ENCODE measurements around the gene GAD2.

Gene GAD2

DNA sequence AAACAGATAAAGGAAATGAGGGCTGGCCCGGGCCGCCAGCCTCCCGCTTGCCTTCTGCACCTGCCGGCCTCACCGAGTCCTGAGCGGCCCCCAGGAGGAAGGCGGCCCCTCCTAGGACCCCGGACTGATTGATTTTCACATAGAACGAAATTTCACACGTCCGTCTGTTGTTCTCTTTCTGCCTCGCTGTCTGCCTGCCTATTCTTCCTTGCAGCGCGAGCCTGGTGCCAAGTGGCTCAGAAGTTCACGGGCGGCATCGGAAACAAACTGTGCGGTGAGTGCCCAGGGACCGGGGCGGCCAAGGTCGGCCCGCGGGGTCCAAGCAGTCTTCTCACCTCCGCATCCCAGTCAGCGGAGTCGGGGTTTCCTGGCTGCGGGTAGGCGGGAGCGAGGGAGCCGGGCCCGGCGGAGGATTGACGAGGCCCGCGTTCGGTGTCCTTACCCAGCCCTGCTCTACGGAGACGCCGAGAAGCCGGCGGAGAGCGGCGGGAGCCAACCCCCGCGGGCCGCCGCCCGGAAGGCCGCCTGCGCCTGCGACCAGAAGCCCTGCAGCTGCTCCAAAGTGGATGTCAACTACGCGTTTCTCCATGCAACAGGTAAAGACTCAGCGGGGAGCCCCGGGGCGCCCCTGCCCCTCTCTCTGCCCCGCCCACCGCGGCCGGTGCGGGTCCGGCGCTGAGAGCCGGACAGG, 967 bp downstream of the GAD2 start:
- Histone ChIP-seq H3K4me3 (ENCODE audit: low read depth, low read length) (no peak overlapping the region), H3K27me3 (ENCODE audit: insufficient read depth, low read depth, severe bottlenecking) (no peaks in the 10 kb centered on the region), H3K36me3 (no peaks in the 10 kb centered on the region), H3K9me3 (ENCODE audit: severe bottlenecking) (no peaks in the 10 kb centered on the region), H3K27ac (no peak overlapping the region)
- no peak for DNase-seq
- TF ChIP-seq, protein P1, sequence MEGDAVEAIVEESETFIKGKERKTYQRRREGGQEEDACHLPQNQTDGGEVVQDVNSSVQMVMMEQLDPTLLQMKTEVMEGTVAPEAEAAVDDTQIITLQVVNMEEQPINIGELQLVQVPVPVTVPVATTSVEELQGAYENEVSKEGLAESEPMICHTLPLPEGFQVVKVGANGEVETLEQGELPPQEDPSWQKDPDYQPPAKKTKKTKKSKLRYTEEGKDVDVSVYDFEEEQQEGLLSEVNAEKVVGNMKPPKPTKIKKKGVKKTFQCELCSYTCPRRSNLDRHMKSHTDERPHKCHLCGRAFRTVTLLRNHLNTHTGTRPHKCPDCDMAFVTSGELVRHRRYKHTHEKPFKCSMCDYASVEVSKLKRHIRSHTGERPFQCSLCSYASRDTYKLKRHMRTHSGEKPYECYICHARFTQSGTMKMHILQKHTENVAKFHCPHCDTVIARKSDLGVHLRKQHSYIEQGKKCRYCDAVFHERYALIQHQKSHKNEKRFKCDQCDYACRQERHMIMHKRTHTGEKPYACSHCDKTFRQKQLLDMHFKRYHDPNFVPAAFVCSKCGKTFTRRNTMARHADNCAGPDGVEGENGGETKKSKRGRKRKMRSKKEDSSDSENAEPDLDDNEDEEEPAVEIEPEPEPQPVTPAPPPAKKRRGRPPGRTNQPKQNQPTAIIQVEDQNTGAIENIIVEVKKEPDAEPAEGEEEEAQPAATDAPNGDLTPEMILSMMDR (IDR thresholded peaks at IDR 0.05; ENCODE audit: low read depth, low read length) = no peak

DNA sequence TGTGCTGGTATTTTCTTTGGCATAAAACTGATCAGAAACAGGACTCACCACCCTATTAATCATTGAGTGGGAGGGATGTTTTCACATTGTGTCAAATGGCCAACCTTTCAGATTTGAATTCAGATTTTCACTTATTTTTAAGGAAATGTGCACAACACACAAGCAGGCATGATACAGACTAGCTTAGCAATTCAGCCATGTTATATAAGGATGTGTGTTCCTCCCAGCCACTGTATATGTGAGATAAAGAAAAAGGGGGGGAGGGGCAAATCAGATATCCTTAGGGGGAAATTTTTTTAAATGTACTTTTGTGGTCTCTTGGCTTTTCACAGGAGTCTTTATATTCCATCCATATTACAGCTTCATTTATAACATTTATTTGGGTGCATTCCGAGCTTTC, 3.1 kb downstream of the GAD2 start:
- TF ChIP-seq, protein P1 (IDR thresholded peaks at IDR 0.05; ENCODE audit: low read depth, low read length) = no peak
- no peaks in the 10 kb centered on the region for H3K27me3 ChIP-seq (ENCODE audit: insufficient read depth, low read depth, severe bottlenecking)

DNA sequence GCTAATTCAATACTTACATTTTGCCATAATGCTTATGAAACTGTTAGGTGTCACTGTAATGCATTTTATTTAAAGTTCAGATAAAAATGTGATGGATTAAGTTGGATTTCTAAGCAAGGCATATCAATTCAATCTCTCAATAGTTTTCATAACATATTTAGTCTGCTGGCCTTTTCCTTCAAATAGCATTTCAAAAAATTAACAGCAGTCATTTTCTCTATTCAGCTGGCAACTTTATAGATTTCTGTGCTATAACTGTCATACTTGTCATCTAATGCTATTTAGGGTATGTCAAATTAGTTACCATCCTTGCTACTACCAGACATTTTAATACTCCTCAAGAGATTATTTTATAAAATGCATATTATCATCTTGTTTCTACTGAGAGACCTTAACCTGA, 4.3 kb downstream of the GAD2 start:
- no peak overlapping the region for H3K27ac ChIP-seq
- H3K36me3 ChIP-seq = no peaks in the 10 kb centered on the region
- no peaks in the 10 kb centered on the region for H3K9me3 ChIP-seq (ENCODE audit: severe bottlenecking)
- TF ChIP-seq, protein P1 (IDR thresholded peaks at IDR 0.05; ENCODE audit: low read depth, low read length) = no peak
- DNase-seq = no peak
- no peak overlapping the region for H3K4me3 ChIP-seq (ENCODE audit: low read depth, low read length)
- no peaks in the 10 kb centered on the region for H3K27me3 ChIP-seq (ENCODE audit: insufficient read depth, low read depth, severe bottlenecking)

More for the DNA sequence above, 3.1 kb downstream of the GAD2 start:
- H3K9me3 ChIP-seq (ENCODE audit: severe bottlenecking) = no peaks in the 10 kb centered on the region
- H3K36me3 ChIP-seq = no peaks in the 10 kb centered on the region
- no peak overlapping the region for H3K4me3 ChIP-seq (ENCODE audit: low read depth, low read length)
- H3K27ac ChIP-seq = no peak overlapping the region
- DNase-seq = no peak

DNA sequence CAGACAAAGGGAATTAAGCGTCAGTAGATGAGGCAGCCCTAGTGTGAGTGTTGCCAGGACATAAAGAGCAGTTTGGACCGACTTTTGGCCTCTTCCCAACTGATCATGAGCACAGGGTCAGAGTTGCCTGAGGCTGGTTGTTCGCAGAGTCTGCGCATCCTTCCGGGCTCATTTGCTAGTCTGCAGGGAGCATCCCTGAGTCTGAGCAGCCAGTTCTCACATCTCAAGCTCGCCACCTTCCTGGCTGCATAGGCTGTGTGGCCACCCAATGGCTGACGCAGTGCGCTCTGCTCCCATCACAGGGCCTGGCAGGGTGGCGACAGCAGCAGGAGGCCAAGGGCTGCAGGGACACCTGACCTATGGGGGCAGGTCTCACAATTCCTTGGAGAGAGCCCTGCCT, 5.0 kb downstream of the GAD2 start:
- no peak overlapping the region for H3K4me3 ChIP-seq (ENCODE audit: low read depth, low read length)
- H3K27ac ChIP-seq = no peak overlapping the region
- DNase-seq = no peak
- H3K9me3 ChIP-seq (ENCODE audit: severe bottlenecking) = no peaks in the 10 kb centered on the region
- H3K36me3 ChIP-seq = no peaks in the 10 kb centered on the region
- no peaks in the 10 kb centered on the region for H3K27me3 ChIP-seq (ENCODE audit: insufficient read depth, low read depth, severe bottlenecking)
- TF ChIP-seq, protein P1 (IDR thresholded peaks at IDR 0.05; ENCODE audit: low read depth, low read length) = no peak

DNA sequence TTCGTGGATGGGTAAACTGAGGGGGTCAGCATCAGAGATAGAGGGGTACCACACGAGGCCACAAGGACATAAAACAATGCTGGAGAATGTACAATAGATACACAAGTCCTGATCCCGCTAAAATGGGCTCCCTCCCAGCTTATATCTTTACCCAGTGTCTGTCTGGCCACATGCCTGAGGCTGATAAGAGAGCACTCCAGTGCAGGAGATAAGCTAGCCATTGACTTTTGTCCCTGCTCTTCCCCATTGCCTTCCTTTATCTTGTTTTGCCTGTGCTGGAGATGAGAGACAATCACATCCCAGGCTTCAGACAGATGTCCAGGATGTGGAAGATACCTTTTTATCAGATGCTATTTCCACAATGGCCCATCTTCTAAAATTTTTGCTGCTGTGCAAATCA, 6.0 kb downstream of the GAD2 start:
- DNase-seq = no peak
- no peaks in the 10 kb centered on the region for H3K9me3 ChIP-seq (ENCODE audit: severe bottlenecking)
- H3K4me3 ChIP-seq (ENCODE audit: low read depth, low read length) = no peak overlapping the region
- H3K36me3 ChIP-seq = no peaks in the 10 kb centered on the region
- TF ChIP-seq, protein P1 (IDR thresholded peaks at IDR 0.05; ENCODE audit: low read depth, low read length) = no peak
- no peak overlapping the region for H3K27ac ChIP-seq
- H3K27me3 ChIP-seq (ENCODE audit: insufficient read depth, low read depth, severe bottlenecking) = no peaks in the 10 kb centered on the region

DNA sequence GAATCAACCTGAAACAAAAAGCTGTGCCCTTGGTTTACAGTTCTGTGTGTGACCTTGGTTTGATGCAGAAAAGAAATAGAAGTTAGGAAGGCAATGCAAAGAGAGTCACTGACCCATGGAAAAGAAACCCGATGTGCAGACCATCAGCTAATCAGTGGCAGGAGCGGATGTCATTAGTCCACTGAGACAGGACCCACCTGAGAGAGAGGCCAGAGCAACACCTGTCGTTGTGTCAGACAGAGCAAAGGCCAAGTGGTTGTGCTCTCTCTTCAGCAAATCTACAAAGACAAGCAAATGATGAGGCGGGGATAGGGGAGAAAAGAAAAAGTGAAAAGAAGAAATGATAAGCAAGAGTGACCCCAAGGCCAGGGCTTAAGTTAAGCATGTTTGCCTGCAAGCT, 8.7 kb downstream of the GAD2 start:
- H3K4me3 ChIP-seq (ENCODE audit: low read depth, low read length) = no peak overlapping the region
- no peak overlapping the region for H3K27ac ChIP-seq
- no peaks in the 10 kb centered on the region for H3K9me3 ChIP-seq (ENCODE audit: severe bottlenecking)
- no peak for DNase-seq
- H3K36me3 ChIP-seq = no peaks in the 10 kb centered on the region
- no peaks in the 10 kb centered on the region for H3K27me3 ChIP-seq (ENCODE audit: insufficient read depth, low read depth, severe bottlenecking)
- TF ChIP-seq, protein P1 (IDR thresholded peaks at IDR 0.05; ENCODE audit: low read depth, low read length) = no peak

All from WERI-Rb-1 (cell line).